GM18868 (cell line): ENCODE data around the gene SLC17A1.
A peak's percentile ranks its signal among the peaks of the same experiment; 100 is the strongest.

Experiments used
- ATAC-seq: cut with Tn5 transposase; IDR thresholded peaks from one replicate; pipeline ENCODE4 v1.9.1; 2021; ENCODE audit warnings: mild to moderate bottlenecking, moderate library complexity; ENCODE audit not compliant: unreplicated experiment

SLC17A1 gene

GRCh38 chr6:25832670-25833069, 818 bp upstream of the SLC17A1 start:
- no peak for ATAC-seq

- no peak for ATAC-seq
These were observed 433 bp upstream of the SLC17A1 start for GRCh38 chr6:25832307-25832662.

- ATAC-seq: no peak
These were observed 1.4 kb downstream of the SLC17A1 start for GRCh38 chr6:25830458-25830857.

DNA sequence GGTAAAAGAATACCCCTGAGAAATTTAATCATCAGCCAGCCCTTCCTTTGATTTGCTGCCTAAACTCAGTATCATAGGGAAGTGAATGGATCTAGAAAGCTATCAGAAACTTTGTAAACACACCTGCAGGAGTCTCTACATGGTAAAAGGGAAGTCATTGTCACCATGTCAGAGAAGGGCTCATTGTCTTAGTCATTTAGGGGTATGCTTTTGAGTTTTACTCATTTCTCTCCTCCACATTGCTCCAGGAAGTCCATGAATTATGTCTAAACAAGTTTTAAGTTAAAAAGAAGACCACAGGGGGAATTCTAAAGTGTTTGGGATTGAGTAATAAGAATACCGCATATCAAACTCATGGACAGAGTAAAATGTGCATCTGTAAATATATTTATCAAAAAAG, 2.5 kb downstream of the SLC17A1 start:
- ATAC-seq: peak; percentile 68

- ATAC-seq: no peak
These were observed 10.5 kb downstream of the SLC17A1 start for GRCh38 chr6:25821341-25821740.

DNA sequence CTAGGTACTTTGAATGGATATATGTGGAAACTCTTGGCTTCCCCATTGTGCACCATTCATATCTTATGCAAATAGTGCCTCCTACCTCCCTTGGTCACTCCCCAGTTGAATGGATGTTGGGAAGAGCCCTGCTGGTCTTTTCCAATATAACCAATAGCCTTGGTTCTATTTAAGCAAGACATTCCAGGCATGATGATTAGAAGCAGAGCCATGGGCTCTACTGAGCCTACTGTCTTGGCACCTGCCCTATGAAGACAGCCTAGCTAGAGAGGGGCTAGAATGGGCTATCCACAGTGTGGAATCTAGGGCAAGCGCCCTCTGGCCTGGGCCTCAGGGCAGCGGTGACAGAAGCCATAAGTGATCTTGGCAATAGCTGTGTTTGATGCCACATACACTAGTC, 15.6 kb downstream of the SLC17A1 start:
- ATAC-seq: no peak

DNA sequence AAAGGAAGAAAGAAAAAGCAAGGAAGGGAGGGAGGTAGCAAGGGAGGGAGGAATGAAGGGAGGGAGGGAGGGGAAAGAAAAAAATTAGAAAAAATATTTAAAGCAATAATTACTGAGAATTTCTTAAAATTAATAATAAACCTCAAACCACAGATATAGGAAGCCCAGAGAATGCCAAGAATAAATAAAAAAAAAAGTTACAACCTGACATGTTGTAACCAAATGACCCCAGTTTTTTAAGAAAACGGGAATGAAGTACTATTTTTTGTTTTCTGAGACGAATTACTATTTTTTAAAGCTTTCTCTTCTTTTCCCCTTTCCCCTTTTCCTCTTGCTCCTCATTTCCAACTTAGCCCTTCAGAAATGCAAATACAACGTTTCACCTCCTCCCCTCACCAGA, 16.7 kb downstream of the SLC17A1 start:
- no peak for ATAC-seq

DNA sequence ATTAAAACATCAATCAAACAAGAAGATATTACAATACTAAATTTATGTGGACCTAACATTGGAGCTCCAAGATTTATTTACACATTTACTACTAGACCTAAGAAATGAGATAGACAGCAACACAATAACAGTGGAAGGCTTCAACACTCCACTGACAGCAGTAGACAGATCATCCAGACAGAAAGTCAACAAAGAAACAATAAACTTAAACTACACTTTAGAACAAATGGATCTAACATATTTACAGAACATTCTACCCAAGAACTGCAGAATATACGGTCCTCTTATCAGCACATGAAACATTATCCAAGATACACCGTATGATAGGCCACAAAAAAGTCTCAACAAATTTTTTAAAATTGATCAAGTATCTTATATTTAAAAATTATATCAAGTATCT, 27.0 kb downstream of the SLC17A1 start:
- ATAC-seq: no peak

DNA sequence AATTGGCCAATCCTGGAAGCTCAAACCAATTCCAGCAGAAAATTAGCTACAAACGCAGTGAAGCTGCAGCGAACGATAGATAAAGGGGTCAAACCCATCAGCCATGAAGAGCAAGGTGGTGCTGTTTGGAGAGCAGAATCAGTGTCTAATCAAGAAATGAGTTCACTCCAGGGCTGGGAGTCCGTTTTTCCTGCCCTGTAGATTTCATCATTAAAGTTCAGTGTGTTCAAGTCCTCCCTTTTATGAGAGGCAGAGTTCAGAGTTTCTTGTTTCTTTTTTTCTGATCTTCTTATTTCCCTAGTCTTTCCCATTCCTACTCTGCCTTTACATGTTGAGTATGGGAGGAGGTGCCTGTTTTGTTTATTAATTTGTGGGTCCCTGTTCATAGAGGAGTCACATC, 30.4 kb downstream of the SLC17A1 start:
- ATAC-seq: no peak

DNA sequence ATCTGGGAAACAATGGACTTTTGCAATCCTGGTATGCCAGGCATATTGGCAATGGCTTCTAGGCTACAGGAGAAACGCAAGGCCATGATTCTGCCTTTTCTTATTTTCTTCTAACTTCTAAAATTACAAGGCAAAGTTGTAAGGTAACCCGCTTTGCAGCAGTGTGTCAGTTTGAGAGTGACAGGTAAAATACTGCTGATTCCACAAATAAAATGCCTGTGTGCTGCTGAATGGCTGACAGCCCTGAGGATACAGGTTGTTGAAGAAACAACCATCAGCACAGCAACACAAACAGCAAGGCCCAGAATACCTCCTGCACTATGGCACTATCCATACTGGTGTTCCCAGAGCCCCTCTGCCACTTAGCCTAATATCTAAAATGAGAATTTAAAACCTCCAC, 37.1 kb downstream of the SLC17A1 start:
- ATAC-seq: no peak

DNA sequence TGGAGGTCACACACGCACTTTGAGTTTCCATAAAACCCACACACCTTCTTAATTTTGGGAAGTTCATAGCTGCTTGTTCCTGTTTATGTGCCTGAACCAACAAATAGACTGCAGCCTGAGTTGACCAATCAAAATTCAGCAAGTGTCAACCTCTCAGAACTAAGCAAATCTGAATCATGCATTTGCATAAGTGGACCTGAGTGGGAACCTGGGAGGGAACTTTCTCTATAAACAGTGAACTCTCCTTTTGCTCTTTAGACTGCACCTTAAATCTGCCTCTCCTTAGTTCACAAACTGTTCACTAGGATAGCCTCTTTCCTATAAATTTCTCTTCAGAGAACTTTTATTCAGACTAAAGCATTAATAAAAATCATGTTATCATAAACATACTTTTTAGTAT, 37.9 kb downstream of the SLC17A1 start:
- ATAC-seq: no peak

- no peak for ATAC-seq
These were observed 39.8 kb downstream of the SLC17A1 start for GRCh38 chr6:25792016-25792415.

- no peak for ATAC-seq
These were observed 42.4 kb downstream of the SLC17A1 start for GRCh38 chr6:25789475-25789874.

GRCh38 chr6:25788305-25788922, 43.4 kb downstream of the SLC17A1 start:
- ATAC-seq: peak; percentile 49

GRCh38 chr6:25787428-25787827, 44.4 kb downstream of the SLC17A1 start:
- no peak for ATAC-seq

DNA sequence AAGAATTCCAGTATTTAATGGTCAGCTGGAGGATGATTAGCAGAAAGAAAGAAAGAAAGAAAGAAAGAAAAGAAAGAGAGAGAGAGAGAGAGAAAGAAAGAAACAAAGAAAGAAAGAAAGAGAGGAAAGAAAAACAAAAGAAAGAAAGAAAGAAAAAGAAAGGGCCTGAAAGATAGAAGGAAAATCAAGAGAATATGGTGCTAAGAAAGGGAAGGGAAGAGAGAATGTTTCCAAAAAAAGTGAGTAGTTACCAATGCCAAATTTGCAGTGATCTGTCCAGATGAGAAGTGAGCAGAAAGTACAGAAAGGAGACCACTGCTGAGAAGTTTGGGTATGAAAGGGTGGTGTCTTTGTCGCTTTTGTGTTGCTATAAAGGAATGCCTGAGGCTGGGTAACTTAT, 50.7 kb downstream of the SLC17A1 start:
- no peak for ATAC-seq

DNA sequence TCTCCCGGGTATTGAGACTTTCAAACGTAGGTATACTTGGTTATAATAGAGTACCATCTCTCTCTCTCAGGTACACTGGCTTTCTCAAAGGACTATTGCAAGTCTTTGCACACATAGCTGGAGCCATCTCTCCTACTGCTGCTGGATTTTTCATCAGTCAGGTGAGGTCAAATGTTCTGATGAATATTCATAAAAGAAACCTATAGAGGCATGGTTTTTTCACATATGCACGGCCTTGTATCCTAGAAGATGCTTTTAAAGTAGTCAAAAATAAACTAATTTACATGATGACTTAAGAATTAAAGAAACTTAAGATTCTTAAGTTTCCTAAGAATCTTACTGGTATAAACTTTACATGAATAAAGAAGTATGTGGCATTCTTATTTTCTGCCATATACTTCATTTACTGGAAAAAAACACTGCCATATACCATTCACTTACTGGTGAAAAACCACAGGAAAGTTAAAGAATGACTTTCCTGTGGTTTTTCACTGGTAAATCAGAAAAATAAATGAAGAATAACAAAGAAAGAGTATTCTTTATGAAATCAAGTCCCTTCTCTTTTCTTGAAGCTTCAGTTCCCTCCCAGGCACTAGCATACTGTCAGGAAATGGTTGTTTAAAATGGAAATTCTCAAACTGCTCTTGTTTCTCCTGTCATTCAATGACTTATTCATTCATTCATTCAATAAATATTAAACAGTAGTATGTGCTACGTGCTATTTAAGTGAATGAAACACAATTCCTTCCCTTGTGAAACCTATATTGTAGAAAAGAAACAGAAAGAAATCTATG, 53.8 kb downstream of the SLC17A1 start:
- no peak for ATAC-seq

GRCh38 chr6:25777031-25777430, 54.8 kb downstream of the SLC17A1 start:
- ATAC-seq: no peak

GRCh38 chr6:25774120-25774715, 57.6 kb downstream of the SLC17A1 start:
- no peak for ATAC-seq

DNA sequence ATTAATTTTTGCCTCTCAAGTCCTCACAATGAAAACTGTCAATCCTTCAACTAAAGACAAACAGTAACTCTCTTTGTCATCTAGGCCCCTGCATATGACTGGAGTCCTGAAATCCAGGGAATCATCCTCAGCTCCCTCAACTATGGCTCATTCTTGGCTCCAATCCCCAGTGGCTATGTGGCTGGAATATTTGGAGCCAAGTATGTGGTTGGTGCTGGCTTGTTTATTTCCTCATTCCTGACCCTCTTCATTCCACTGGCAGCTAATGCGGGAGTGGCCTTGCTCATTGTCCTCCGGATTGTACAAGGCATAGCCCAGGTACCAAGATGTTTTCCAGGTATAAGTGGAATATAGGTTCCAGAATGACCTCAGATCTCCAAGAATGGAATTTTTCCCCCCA, 61.9 kb downstream of the SLC17A1 start:
- ATAC-seq: no peak

DNA sequence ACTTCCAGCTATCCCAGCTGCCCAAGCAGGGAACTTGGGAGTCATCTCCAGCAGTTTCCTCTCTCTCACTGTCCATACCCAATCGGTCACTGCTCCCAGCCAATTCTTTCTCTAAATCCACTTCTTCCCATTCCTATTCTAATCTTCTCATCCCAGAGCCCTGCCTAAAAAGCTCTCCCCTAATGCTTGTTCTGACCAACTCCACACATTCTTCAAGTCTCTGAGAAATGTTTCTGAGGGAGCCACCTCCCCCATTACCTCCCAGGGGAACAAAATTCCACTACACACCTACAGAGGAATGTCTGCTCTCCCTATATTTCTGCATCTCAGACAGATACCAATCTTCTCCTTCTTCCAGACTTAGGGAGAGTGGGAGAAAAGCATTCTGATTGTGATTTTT, 63.3 kb downstream of the SLC17A1 start:
- no peak for ATAC-seq

DNA sequence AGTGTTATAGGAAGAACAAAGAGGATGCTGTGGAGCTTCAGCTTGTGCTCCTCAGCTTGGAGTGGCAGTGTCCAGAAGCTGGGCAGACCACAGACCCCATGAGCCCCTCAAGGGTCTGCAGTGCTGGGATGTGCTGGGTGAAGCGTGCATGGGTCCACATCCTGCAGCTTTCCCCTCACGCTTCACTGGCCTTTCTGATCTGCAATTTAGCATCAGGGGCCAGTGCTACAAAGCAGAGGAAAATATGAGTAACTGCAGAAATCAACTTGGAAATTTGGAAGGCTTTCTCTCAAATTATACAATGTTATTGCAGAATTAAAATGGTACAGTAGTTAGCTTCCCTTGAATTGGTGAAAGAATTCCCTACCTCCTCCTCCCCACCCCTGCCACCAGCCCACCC, 67.2 kb downstream of the SLC17A1 start:
- ATAC-seq: no peak
